OCI-LY3 (cell line): ENCODE results near the gene CASR.

Experiments used
- H2AFZ ChIP-seq: fragments of 200-600, 300-600 bp; shearing (Covaris generic); 2 replicates; pipeline ENCODE4 v1.6.0; 2014; ENCODE audit warnings: antibody characterized with exemption, low read depth, low read length
- H3K27ac ChIP-seq: fragments of 200-600, 300-600 bp; sonication (generic); 2 replicates; pipeline ENCODE4 v1.5.1; 2014; ENCODE audit warnings: mild to moderate bottlenecking, low read length, moderate library complexity, mixed read lengths
- H3K27me3 ChIP-seq: fragments of 200-600, 300-600 bp; sonication (generic); 2 replicates; pipeline ENCODE4 v1.6.1; 2014; ENCODE audit warnings: low read depth, low read length, mixed read lengths
- H3K36me3 ChIP-seq: fragments of 200-600, 300-600 bp; sonication (generic); replicated peaks from 2 replicates; pipeline ENCODE3; 2014; ENCODE audit warnings: low read depth, low read length, mixed read lengths
- H3K4me1 ChIP-seq: fragments of 300-600, 200-600 bp; sonication (generic); 2 replicates; pipeline ENCODE4 v1.6.1; 2014; ENCODE audit warnings: low read length, mixed read lengths
- H3K4me2 ChIP-seq: fragments of 200-600, 300-600 bp; sonication (generic); 2 replicates; pipeline ENCODE4 v1.6.1; 2014; ENCODE audit warnings: low read length, mixed read lengths
- H3K4me3 ChIP-seq: fragments of 300-600, 200-600 bp; sonication (generic); 2 replicates; pipeline ENCODE4 v1.5.1; 2014; ENCODE audit warnings: antibody characterized with exemption, mild to moderate bottlenecking, low read length, moderate library complexity
- H3K79me2 ChIP-seq: fragments of 300-600, 200-600 bp; shearing (Covaris generic); 2 replicates; pipeline ENCODE4 v1.6.1; 2014; ENCODE audit warnings: mild to moderate bottlenecking, low read length, mixed read lengths
- H3K9ac ChIP-seq: fragments of 300-600, 200-600 bp; shearing (Covaris generic); 2 replicates; pipeline ENCODE4 v1.6.0; 2014; ENCODE audit warnings: mild to moderate bottlenecking, low read length, moderate library complexity
- H3K9me3 ChIP-seq: fragments of 200-600, 300-600 bp; shearing (Covaris generic); 2 replicates; pipeline ENCODE4 v1.6.1; 2014; ENCODE audit warnings: low read length, mixed read lengths; ENCODE audit not compliant: insufficient read depth
- H4K20me1 ChIP-seq: fragments of 200-600, 300-600 bp; sonication (generic); 2 replicates; pipeline ENCODE4 v1.6.1; 2016; ENCODE audit warnings: low read length, mixed read lengths; ENCODE audit not compliant: insufficient read depth
- EZH2phosphoT487 ChIP-seq: fragments of 200-600 bp; shearing (Covaris generic); IDR thresholded peaks from 2 replicates; pipeline ENCODE4 v1.6.1; 2018; ENCODE audit warnings: antibody characterized with exemption, mixed run types, low read depth
- TF ChIP-seq, protein P1 (sequence below): fragments of 200-600, 300-600 bp; sonication (generic); IDR thresholded peaks from 2 replicates; pipeline ENCODE4 v1.5.1; 2014; ENCODE audit warnings: antibody characterized with exemption, low read length, low read depth

Gene CASR

DNA sequence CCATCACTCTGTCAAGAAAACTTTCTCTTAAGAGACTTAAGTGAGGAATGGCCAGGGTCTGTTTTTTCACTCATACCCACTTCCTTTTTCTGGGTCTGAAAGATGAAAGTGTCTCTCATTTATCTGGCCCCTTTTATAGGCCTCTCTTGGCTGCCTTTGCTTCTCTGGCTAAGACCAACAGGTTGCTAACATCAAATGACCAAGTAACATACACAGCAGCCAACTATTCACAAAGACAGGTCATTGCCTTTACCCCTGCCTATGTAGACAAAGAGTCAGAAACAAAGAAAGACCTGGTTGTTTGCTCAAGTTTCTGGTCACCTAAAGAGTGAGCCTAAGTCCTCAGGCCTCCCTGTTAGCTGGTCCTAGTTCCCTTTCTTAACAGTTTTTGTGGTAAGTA lies 117.6 kb downstream of the CASR start:
- H3K27me3 ChIP-seq: no peaks in the 10 kb centered on the region
- H4K20me1 ChIP-seq: no peaks in the 10 kb centered on the region
- H3K4me3 ChIP-seq: no peak overlapping the region
- H3K4me1 ChIP-seq: peaks cover 38% of the 10 kb centered on the region
- peak overlapping the region; percentile 41 for H3K4me2 ChIP-seq
- H3K27ac ChIP-seq: peak overlapping the region; percentile 62
- H2AFZ ChIP-seq: peak overlapping the region; percentile 71
- H3K9me3 ChIP-seq: no peaks in the 10 kb centered on the region
- H3K36me3 ChIP-seq: no peaks in the 10 kb centered on the region
- peak overlapping the region; percentile 23; the same call in 1 of the 2 replicates for H3K9ac ChIP-seq
- H3K79me2 ChIP-seq: no peaks in the 10 kb centered on the region
- no peak for TF ChIP-seq EZH2phosphoT487
- TF ChIP-seq, protein P1, sequence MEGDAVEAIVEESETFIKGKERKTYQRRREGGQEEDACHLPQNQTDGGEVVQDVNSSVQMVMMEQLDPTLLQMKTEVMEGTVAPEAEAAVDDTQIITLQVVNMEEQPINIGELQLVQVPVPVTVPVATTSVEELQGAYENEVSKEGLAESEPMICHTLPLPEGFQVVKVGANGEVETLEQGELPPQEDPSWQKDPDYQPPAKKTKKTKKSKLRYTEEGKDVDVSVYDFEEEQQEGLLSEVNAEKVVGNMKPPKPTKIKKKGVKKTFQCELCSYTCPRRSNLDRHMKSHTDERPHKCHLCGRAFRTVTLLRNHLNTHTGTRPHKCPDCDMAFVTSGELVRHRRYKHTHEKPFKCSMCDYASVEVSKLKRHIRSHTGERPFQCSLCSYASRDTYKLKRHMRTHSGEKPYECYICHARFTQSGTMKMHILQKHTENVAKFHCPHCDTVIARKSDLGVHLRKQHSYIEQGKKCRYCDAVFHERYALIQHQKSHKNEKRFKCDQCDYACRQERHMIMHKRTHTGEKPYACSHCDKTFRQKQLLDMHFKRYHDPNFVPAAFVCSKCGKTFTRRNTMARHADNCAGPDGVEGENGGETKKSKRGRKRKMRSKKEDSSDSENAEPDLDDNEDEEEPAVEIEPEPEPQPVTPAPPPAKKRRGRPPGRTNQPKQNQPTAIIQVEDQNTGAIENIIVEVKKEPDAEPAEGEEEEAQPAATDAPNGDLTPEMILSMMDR: no peak

- Histone ChIP-seq H3K9me3 (no peaks in the 10 kb centered on the region), H3K27me3 (no peaks in the 10 kb centered on the region), H3K79me2 (no peaks in the 10 kb centered on the region), H3K4me3 (no peak overlapping the region), H2AFZ (no peak overlapping the region), H4K20me1 (no peaks in the 10 kb centered on the region), H3K9ac (no peak overlapping the region), H3K36me3 (no peaks in the 10 kb centered on the region), H3K4me1 (peaks cover 16% of the 10 kb centered on the region), H3K27ac (no peak overlapping the region), H3K4me2 (no peak overlapping the region)
- TF ChIP-seq EZH2phosphoT487: no peak
- TF ChIP-seq, protein P1: peak; percentile 64
Measured at GRCh38 chr3:122305818-122306621, 122.6 kb downstream of the CASR start.

DNA sequence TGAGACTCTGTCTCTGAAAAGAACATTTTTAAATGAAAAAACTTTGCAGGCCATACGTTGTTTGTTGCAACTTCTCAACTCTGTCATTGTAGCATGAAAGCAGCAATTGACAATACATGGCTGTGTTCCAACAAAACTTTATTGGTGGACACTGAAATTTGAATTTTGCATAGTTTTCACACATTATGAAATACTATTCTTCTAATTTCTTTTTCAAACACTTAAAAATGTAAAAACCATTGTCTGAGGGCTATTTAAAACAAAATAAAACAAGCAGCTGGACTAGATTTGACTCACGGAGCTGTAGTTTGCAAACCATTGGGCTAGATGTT lies 123.1 kb downstream of the CASR start:
- Histone ChIP-seq H3K79me2 (no peaks in the 10 kb centered on the region), H3K9ac (no peak overlapping the region), H3K4me3 (no peak overlapping the region), H2AFZ (no peak overlapping the region), H3K27ac (no peak overlapping the region), H3K4me1 (peaks cover 10% of the 10 kb centered on the region), H3K4me2 (no peak overlapping the region), H3K36me3 (no peaks in the 10 kb centered on the region), H3K27me3 (no peaks in the 10 kb centered on the region), H4K20me1 (no peaks in the 10 kb centered on the region), H3K9me3 (no peaks in the 10 kb centered on the region)
- TF ChIP-seq, protein P1: no peak
- TF ChIP-seq EZH2phosphoT487: no peak

DNA sequence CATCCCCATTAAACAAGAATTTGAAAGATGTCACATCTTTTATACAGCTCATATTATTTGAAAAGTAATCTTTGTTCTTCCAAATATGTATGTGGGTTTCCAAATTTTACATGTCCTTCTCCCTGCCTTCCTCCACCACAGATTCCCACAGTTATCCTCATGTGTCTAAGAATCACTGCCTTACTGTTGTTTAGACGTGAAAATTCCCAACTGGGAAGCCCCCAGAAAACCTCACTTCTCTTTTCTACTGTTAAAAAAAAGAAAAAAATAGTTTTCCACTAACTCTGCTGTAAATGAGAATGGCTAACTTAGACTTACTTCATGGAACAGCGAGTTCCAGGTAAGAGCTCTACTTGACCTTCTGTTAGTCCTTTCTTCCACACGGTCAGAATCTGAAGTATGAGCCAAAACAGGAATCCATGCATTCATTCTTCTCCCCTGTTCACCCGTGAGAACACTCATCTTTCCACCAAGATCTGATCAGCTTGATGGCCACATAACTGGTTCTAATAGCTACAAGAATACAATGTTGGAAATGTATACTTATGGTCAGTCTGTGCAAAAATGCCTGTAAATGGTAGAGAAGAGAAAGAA lies 123.7 kb downstream of the CASR start:
- H3K4me2 ChIP-seq: no peak overlapping the region
- H3K36me3 ChIP-seq: no peaks in the 10 kb centered on the region
- H3K4me3 ChIP-seq: no peak overlapping the region
- H3K9ac ChIP-seq: no peak overlapping the region
- no peaks in the 10 kb centered on the region for H3K27me3 ChIP-seq
- no peak for TF ChIP-seq EZH2phosphoT487
- TF ChIP-seq, protein P1: no peak
- no peaks in the 10 kb centered on the region for H4K20me1 ChIP-seq
- H3K4me1 ChIP-seq: peaks cover 8% of the 10 kb centered on the region
- H3K79me2 ChIP-seq: no peaks in the 10 kb centered on the region
- no peak overlapping the region for H3K27ac ChIP-seq
- H2AFZ ChIP-seq: no peak overlapping the region
- H3K9me3 ChIP-seq: no peaks in the 10 kb centered on the region
